Adrenal gland (tissue), 5 donors: Measurements from ENCODE around the gene CIP2A.

Experiments used
- POLR2A ChIP-seq, 2 donors: fragments of 450-650 bp; IDR thresholded peaks; one replicate each; pipeline ENCODE4 v1.6.1; 2017; ENCODE audit warnings: antibody characterized with exemption in 2 of 2, mild to moderate bottlenecking in 2 of 2, moderate library complexity in 1 of 2
- TF ChIP-seq, protein P1 (sequence below), 6 experiments: fragments of 450-650 bp in 4 of 6; fragments of 200-600 bp in 2 of 6; sonication (generic) in 1 of 6; IDR thresholded peaks; 1 replicate in 5 of 6; 2 replicates in 1 of 6; pipeline versions ENCODE4 v1.5.1 to v1.8.0; 2016 to 2021; ENCODE audit warnings: antibody characterized with exemption in 6 of 6, mild to moderate bottlenecking in 2 of 6, moderate library complexity in 1 of 6
- donor health status: DM: no; HTN: no; CAD: no.

- TF ChIP-seq, protein P1, sequence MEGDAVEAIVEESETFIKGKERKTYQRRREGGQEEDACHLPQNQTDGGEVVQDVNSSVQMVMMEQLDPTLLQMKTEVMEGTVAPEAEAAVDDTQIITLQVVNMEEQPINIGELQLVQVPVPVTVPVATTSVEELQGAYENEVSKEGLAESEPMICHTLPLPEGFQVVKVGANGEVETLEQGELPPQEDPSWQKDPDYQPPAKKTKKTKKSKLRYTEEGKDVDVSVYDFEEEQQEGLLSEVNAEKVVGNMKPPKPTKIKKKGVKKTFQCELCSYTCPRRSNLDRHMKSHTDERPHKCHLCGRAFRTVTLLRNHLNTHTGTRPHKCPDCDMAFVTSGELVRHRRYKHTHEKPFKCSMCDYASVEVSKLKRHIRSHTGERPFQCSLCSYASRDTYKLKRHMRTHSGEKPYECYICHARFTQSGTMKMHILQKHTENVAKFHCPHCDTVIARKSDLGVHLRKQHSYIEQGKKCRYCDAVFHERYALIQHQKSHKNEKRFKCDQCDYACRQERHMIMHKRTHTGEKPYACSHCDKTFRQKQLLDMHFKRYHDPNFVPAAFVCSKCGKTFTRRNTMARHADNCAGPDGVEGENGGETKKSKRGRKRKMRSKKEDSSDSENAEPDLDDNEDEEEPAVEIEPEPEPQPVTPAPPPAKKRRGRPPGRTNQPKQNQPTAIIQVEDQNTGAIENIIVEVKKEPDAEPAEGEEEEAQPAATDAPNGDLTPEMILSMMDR (IDR thresholded peaks at IDR 0.05) = no peak
- TF ChIP-seq POLR2A (IDR thresholded peaks at IDR 0.05) = no peak
Measured at GRCh38 chr3:108623504-108623903, 34.3 kb upstream of the CIP2A start.
